ENCODE data around the gene CAMTA1.

The CAMTA1 gene

DNA sequence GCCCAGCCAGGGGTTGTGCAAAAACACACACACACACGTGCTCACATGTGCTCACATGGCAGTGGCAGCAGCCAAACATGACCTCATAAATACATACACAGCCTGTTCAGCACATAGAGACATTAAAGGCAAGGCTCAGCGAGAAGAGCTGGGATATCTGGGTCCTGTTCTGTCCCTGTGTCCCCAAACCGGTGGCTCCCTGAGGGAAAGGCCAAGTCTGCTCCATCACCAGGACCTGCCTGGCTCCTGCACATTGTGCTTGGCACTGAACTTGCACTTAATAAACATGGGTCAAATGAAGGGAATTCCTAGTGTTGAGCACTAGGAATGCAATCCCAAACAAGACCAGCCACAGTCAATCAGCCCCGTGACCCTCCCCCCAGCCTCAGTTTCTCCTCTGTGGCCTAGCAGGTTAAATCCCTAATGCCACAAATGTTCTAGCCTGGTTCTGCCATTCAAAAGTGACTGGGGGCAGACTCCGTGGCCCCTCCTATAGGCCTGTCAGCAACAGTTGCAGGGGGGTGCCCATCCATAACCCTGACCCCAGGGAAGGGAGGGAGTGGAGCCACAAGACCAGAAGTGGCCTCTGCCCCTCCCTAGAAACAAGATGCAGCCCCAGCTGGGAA is 825.0 kb downstream of the CAMTA1 start:
- H3K4me3 ChIP-seq (ENCODE audit: low read depth, low read length), result no peak overlapping the region
- no peak for DNase-seq (ENCODE audit: low read depth)
- no peak for TF ChIP-seq CTCF (conservative IDR thresholded peaks at IDR 0.05; ENCODE audit: low read depth, low read length)

- TF ChIP-seq CTCF (conservative IDR thresholded peaks at IDR 0.05; ENCODE audit: low read depth, low read length), result no peak
- no peak for DNase-seq (ENCODE audit: low read depth)
- H3K4me3 ChIP-seq (ENCODE audit: low read depth, low read length), result no peak overlapping the region
Measured at GRCh38 chr1:7610936-7611335, 825.7 kb downstream of the CAMTA1 start.

DNA sequence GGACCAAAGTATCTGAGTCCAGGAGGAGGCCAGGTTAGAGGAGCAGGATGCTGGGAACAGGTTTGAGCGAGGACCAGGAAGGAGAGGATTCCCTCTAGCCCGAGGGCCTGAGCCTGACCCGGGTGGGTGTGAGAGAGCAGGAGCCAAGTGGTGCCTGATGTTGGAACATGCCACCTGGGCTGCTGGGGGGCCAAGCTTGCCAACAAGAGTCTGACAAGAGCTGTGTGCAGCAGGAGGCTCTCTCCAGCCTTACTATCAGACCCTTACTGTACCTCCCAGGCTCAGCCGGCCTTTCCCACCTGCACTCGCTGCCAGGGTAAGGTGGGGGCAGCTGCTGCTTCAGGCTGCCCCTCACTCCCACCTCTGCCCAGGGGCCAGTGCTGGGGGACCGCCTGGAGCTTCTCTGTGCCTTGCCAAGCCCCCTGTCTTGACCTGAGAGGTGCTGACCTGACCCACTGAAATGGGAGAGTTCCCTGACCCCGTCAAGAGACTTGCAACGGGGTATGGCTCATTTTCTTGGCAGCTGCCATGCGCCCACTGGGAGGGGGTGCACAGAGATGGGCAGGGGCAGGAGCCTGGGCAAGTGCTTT is 826.3 kb downstream of the CAMTA1 start:
- H3K4me3 ChIP-seq (ENCODE audit: low read depth, low read length), result no peak overlapping the region
- no peak for TF ChIP-seq CTCF (conservative IDR thresholded peaks at IDR 0.05; ENCODE audit: low read depth, low read length)
- DNase-seq (ENCODE audit: low read depth), result no peak

DNA sequence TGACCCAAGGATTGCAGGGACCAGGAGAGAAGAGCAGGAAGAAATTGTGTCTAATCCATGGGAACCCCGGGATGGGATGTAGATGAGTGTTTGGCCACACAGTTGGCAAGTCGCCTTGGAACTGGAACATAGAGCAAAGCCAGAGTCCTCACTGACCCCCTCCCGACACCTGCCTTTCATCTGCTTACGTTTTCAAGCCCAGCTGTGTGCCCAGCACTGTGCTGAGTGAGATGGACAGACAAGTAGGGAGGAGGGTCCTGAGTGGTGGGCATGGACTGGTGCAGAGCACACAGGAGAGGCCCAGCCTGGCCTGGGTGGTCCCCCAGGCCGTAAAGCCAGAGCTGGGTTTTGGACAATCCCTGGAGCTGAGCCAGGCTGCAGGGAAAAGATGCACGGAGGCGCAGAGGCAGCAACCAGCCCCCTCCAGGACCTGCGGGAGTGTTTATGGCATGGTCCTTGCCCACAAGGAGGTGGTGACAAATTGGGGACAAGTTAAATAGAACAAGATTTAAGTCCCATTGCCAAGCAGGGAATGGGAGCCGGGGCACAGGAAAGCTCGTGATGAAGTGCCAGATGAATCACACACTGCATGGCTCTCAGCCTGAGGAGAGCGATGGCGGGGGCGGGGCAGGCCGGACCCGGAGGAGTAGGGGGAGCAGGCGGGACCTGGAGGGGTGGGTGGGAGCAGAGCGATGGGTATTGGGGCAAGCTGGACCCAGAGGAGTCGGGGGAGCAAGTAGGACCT is 828.0 kb downstream of the CAMTA1 start:
- DNase-seq (ENCODE audit: low read depth), result no peak

GRCh38 chr1:7613851-7614205 is 828.6 kb downstream of the CAMTA1 start:
- no peak for TF ChIP-seq CTCF (conservative IDR thresholded peaks at IDR 0.05; ENCODE audit: low read depth, low read length)
- DNase-seq (ENCODE audit: low read depth), result no peak
- no peak overlapping the region for H3K4me3 ChIP-seq (ENCODE audit: low read depth, low read length)

More for the DNA sequence above, 828.0 kb downstream of the CAMTA1 start:
- TF ChIP-seq CTCF (conservative IDR thresholded peaks at IDR 0.05; ENCODE audit: low read depth, low read length), result no peak
- no peak overlapping the region for H3K4me3 ChIP-seq (ENCODE audit: low read depth, low read length)

DNA sequence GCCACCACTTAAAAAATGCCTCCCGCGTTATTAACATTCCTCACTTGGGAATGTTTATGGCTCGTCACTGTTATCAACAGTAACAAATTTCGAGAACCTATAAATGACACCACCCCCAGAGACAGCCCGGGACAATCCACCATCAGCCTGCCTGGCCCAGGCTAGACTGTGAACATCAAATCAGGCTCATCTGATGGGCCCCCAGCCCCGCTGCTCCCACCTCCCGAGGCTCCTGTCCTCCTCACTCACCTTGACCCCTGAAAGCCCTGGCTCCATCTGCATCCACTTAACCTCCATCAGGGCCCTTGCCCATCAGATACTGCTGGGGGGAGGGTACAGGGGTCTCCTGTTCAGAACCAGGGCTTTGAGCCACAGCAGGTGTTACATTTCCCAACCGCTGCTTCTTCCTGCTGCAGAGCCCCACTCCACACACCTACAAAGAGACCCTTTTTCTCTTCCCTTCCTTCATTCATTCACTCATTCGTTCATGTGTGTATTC is 829.4 kb downstream of the CAMTA1 start:
- no peak for TF ChIP-seq CTCF (conservative IDR thresholded peaks at IDR 0.05; ENCODE audit: low read depth, low read length)
- H3K4me3 ChIP-seq (ENCODE audit: low read depth, low read length), result no peak overlapping the region
- DNase-seq (ENCODE audit: low read depth), result no peak

Measured in choroid plexus epithelial cell (primary cell).